HepG2 (cell line): Measurements from ENCODE around the gene IQCH. TPM values are rescaled to one million over a fixed set of nuclear protein-coding genes. Genes with fewer than 3 reads are reported as not detected.

ENCODE experiments used
- ATAC-seq: fragments of 200-7000 bp; cut with Tn5 transposase; 3 replicates; pipeline ENCODE4 v1.9.1; 2020; ENCODE audit warnings: mild to moderate bottlenecking, moderate library complexity
- BruUV-seq: library from RNA; stranded (reverse); fragments of 400-500 nt; replicated peaks from 2 replicates; lab custom pipeline; 2021; lab: Mats Ljungman, UMichigan
- CTCF ChIA-PET: fragments of 300-600 bp; formaldehyde crosslinking; extraction: SDS; loops from one replicate; lab custom pipeline; 2021; ENCODE audit warnings: low total read pairs, inconsistent platforms, low intra/inter-chr PET ratio; lab: Yijun Ruan, JAX
- POLR2A ChIA-PET: fragments of 350-600 bp; sonication (Branson Sonifier 250); formaldehyde crosslinking; loops from one replicate; lab custom pipeline; 2020; ENCODE audit warnings: antibody characterized with exemption, inconsistent platforms; lab: Yijun Ruan, JAX
- DNase-seq: peaks from one replicate; pipeline ENCODE4 v3.0.0-alpha.2; 2015; ENCODE audit warnings: low spot score
- FAIRE-seq: peaks from 3 replicates; lab custom pipeline; 2011; peaks lifted over from hg19 to GRCh38; lab: Jason Lieb, UNC
- H2AFZ ChIP-seq: one replicate; pipeline ENCODE4 v1.6.1; 2011; ENCODE audit warnings: low read length, inconsistent platforms
- H3K27ac ChIP-seq: fragments of 300-600 bp; 3 replicates; pipeline ENCODE4 v1.8.0; 2011; ENCODE audit warnings: mixed run types, mild to moderate bottlenecking, mixed read lengths, low read length, inconsistent platforms; ENCODE audit not compliant: insufficient read depth; ENCODE audit errors: extremely low read length
- H3K27me3 ChIP-seq, 2 experiments: fragments of 200-600 bp in 1 of 2; 2 replicates in 1 of 2; 3 replicates in 1 of 2; pipeline versions ENCODE4 v1.6.0 to v1.8.0; 2011; ENCODE audit warnings: low read length in 2 of 2, mild to moderate bottlenecking in 2 of 2, moderate library complexity in 2 of 2, inconsistent platforms in 1 of 2; ENCODE audit not compliant: insufficient read depth in 2 of 2, control insufficient read depth in 1 of 2
- H3K36me3 ChIP-seq, 2 experiments: fragments of 200-600 bp in 1 of 2; replicated peaks in 1 of 2; 2 replicates in 1 of 2; 3 replicates in 1 of 2; pipeline versions ENCODE4 v1.5.1 to v1.8.0; 2011; ENCODE audit warnings: low read length in 2 of 2, inconsistent platforms in 1 of 2; ENCODE audit not compliant: insufficient read depth in 2 of 2, control insufficient read depth in 1 of 2
- H3K4me1 ChIP-seq: 2 replicates; pipeline ENCODE4 v1.5.1; 2012; ENCODE audit warnings: low read length, inconsistent platforms; ENCODE audit not compliant: insufficient read depth
- H3K4me2 ChIP-seq: 2 replicates; pipeline ENCODE4 v1.6.0; 2011; ENCODE audit warnings: low read depth, low read length, inconsistent platforms
- H3K4me3 ChIP-seq, 3 experiments: fragments of 200-600 bp in 1 of 3; sonication (generic), shearing (Covaris generic) in 1 of 3; replicated peaks in 1 of 3; 2 replicates each; pipeline ENCODE4 v1.5.1; 2011 to 2016; ENCODE audit warnings: low read length in 3 of 3, inconsistent platforms in 2 of 3, low read depth in 2 of 3, mild to moderate bottlenecking in 2 of 3, control low read depth in 1 of 3, mixed read lengths in 1 of 3; ENCODE audit not compliant: insufficient read depth in 1 of 3
- H3K79me2 ChIP-seq: one replicate; pipeline ENCODE4 v1.6.1; 2011; ENCODE audit warnings: low read length, inconsistent platforms; ENCODE audit not compliant: insufficient read depth
- H3K9ac ChIP-seq: 2 replicates; pipeline ENCODE4 v1.6.0; 2011; ENCODE audit warnings: mild to moderate bottlenecking, low read depth, low read length, inconsistent platforms; ENCODE audit not compliant: insufficient read depth
- H3K9me3 ChIP-seq: 2 replicates; pipeline ENCODE4 v1.5.1; 2012; ENCODE audit warnings: mild to moderate bottlenecking, low read length
- H4K20me1 ChIP-seq: 2 replicates; pipeline ENCODE4 v1.6.0; 2011; ENCODE audit warnings: inconsistent platforms, mild to moderate bottlenecking, low read length, moderate library complexity; ENCODE audit not compliant: insufficient read depth
- MAZ ChIP-seq, 2 experiments: sonication (generic) in 1 of 2; formaldehyde crosslinking in 1 of 2; IDR thresholded peaks; 2 replicates each; pipeline versions ENCODE4 v1.5.0 to v1.6.1; 2012 to 2020; ENCODE audit warnings: low read depth in 2 of 2, mild to moderate bottlenecking in 2 of 2, borderline replicate concordance in 1 of 2, improper control_type of control experiment in 1 of 2, low read length in 1 of 2, missing genetic modification reagents in 1 of 2, moderate library complexity in 1 of 2
- NCOA1 ChIP-seq: sonication (generic); formaldehyde crosslinking; IDR thresholded peaks from 2 replicates; pipeline ENCODE4 v1.9.0; 2021; ENCODE audit warnings: missing genetic modification reagents
- YY1 ChIP-seq: IDR thresholded peaks from 2 replicates; pipeline ENCODE4 v1.6.1; 2011; ENCODE audit warnings: low read length, low read depth, moderate library complexity, mild to moderate bottlenecking; ENCODE audit not compliant: insufficient read depth, insufficient replicate concordance
- ZSCAN5A ChIP-seq: sonication (generic); formaldehyde crosslinking; IDR thresholded peaks from 2 replicates; pipeline ENCODE4 v1.8.0; 2022; ENCODE audit warnings: mild to moderate bottlenecking, missing genetic modification reagents, borderline replicate concordance
- WGBS: methylation state at CpG from one replicate; pipeline ENCODE4 v1.1.6; 2017; ENCODE audit warnings: low lambda C conversion rate; 5-methylcytosine and 5-hydroxymethylcytosine counted together
- in situ Hi-C: cut with HindIII; loops from 2 replicates; pipeline ENCODE4 v1.10.0; 2017; ENCODE audit warnings: low pct_unique_long_range_greater_than_20kb; ENCODE audit not compliant: extremely low pct_ligation_motif_present
- intact Hi-C: fragments of 100-400 bp; cut with micrococcal nuclease; formaldehyde crosslinking; loops from one replicate; pipeline ENCODE4 v1.10.0; 2022; ENCODE audit not compliant: unreplicated experiment
- polyA plus RNA-seq, 8 experiments: library from polyadenylated mRNA; depleted of rRNA in 3 of 8; stranded (reverse) in 7 of 8; unstranded in 1 of 8; fragments of >200 nt; fragmentation: Illumina TruSeq in 4 of 8; extraction: Trizol in 4 of 8; gene quantifications; 2 replicates each; pipeline versions ENCODE4 v1.2.1 to v1.2.3, GENCODE V29; 2011 to 2016; ENCODE audit warnings: low read depth in 4 of 8, missing spikeins in 1 of 8, mixed read lengths in 1 of 8; ENCODE audit not compliant: insufficient read depth in 1 of 8
- total RNA-seq, 5 experiments: library from RNA; depleted of rRNA; stranded (reverse); fragments of >200 nt; fragmentation: Illumina TruSeq; extraction: Trizol; gene quantifications; 2 replicates each; pipeline ENCODE4 v1.2.3, GENCODE V29; 2016; ENCODE audit warnings: low read depth in 1 of 5
- TF ChIP-seq, protein P1 (sequence below): sonication (generic); formaldehyde crosslinking; IDR thresholded peaks from 2 replicates; pipeline ENCODE4 v1.9.0; 2021; ENCODE audit warnings: mild to moderate bottlenecking, missing genetic modification reagents
- TF ChIP-seq, protein P2 (sequence below): sonication (generic); formaldehyde crosslinking; IDR thresholded peaks from 2 replicates; pipeline ENCODE4 v1.4.0; 2020; ENCODE audit warnings: missing genetic modification reagents

The IQCH gene
- total and polyA plus RNA-seq, 2 of the 13 experiments (the other 11 are each of a cell fraction or from before 2014, with no cell fraction given), result 0.16 to 0.55 TPM

DNA sequence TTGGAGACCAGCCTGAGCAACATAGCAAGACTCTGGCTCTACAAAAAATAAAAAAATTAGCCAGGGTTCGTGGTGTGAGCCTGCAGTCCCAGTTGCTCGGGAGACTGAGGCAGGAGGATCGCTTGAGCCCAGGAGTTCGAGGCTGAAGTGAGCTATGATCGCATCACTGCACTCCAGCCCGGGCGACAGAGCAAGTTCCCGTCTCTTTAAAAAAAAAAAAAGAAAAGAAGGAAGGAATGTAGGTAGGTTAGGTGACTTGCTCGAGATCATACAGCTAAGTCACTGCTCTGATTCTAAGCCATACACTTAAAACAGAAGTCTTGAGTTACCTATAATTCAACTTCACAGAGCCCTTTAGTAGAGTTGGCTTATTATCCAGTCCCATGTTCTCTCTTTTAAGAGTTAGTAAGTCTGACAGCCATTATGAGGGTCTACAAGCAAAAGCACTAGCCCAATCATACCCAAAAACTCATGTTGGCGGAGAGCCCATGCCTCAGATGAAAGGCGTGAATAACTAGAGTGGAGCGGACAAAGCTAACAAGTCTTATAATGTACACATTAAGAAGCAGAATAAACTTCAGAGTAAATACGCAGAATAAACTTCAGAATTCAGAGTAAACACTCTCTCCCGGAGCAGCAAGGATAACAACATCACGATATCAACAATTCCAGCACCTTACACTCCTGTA, 893 bp upstream of the IQCH start:
- intact Hi-C loops (loop anchor here (2.0 kb wide), 1 partner anchor 187 kb away; no protein-coding TSS in a partner anchor), in situ Hi-C loops (no loop called here)

More for the DNA sequence above, 893 bp upstream of the IQCH start:
- Histone ChIP-seq H3K27me3 (no peaks in the 10 kb centered on the region; a peak in 1 of 5 replicates), H3K9ac (peak overlapping the region; percentile 75), H3K9me3 (no peaks in the 10 kb centered on the region), H3K4me2 (peak overlapping the region; percentile 90), H2AFZ (peak overlapping the region; percentile 30), H3K36me3 (no peaks in the 10 kb centered on the region), H4K20me1 (no peaks in the 10 kb centered on the region), H3K79me2 (peaks cover 13% of the 10 kb centered on the region), H3K27ac (peak overlapping the region; percentile 65), H3K4me3 (peak overlapping the region; percentile 88 to 98 (median 92)), H3K4me1 (peaks cover 26% of the 10 kb centered on the region)
- FAIRE-seq (no peak), DNase-seq (no peak), ATAC-seq (peak; percentile 5; the same call in 2 of the 3 replicates)
- TSS peak; percentile 67 for BruUV-seq
- ChIA-PET CTCF (no interaction called here), POLR2A (interaction anchor here (1.0 to 1.4 kb wide), 3 partner anchors 14 to 587 kb away, joined by 3 to 4 read pairs (median 3); no protein-coding TSS in a partner anchor)
- 6% methylated on average over 15 of the region's 15 CpGs for WGBS
- no peak for TF ChIP-seq ZSCAN5A (CRISPR knock-in tag)
- no peak for TF ChIP-seq MAZ (IDR thresholded peaks at IDR 0.05; ENCODE audit: borderline replicate concordance, low read depth, low read length)
- TF ChIP-seq MAZ (CRISPR knock-in tag; IDR thresholded peaks at IDR 0.05; ENCODE audit: low read depth), result no peak
- 0 out of 2 replicates have a peak, but pooled peaks have one; percentile 14 for TF ChIP-seq NCOA1
- TF ChIP-seq, protein P1, sequence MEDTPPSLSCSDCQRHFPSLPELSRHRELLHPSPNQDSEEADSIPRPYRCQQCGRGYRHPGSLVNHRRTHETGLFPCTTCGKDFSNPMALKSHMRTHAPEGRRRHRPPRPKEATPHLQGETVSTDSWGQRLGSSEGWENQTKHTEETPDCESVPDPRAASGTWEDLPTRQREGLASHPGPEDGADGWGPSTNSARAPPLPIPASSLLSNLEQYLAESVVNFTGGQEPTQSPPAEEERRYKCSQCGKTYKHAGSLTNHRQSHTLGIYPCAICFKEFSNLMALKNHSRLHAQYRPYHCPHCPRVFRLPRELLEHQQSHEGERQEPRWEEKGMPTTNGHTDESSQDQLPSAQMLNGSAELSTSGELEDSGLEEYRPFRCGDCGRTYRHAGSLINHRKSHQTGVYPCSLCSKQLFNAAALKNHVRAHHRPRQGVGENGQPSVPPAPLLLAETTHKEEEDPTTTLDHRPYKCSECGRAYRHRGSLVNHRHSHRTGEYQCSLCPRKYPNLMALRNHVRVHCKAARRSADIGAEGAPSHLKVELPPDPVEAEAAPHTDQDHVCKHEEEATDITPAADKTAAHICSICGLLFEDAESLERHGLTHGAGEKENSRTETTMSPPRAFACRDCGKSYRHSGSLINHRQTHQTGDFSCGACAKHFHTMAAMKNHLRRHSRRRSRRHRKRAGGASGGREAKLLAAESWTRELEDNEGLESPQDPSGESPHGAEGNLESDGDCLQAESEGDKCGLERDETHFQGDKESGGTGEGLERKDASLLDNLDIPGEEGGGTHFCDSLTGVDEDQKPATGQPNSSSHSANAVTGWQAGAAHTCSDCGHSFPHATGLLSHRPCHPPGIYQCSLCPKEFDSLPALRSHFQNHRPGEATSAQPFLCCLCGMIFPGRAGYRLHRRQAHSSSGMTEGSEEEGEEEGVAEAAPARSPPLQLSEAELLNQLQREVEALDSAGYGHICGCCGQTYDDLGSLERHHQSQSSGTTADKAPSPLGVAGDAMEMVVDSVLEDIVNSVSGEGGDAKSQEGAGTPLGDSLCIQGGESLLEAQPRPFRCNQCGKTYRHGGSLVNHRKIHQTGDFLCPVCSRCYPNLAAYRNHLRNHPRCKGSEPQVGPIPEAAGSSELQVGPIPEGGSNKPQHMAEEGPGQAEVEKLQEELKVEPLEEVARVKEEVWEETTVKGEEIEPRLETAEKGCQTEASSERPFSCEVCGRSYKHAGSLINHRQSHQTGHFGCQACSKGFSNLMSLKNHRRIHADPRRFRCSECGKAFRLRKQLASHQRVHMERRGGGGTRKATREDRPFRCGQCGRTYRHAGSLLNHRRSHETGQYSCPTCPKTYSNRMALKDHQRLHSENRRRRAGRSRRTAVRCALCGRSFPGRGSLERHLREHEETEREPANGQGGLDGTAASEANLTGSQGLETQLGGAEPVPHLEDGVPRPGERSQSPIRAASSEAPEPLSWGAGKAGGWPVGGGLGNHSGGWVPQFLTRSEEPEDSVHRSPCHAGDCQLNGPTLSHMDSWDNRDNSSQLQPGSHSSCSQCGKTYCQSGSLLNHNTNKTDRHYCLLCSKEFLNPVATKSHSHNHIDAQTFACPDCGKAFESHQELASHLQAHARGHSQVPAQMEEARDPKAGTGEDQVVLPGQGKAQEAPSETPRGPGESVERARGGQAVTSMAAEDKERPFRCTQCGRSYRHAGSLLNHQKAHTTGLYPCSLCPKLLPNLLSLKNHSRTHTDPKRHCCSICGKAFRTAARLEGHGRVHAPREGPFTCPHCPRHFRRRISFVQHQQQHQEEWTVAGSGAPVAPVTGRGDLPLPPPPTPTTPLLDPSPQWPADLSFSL (CRISPR knock-in tag), result no peak
- TF ChIP-seq, protein P2, sequence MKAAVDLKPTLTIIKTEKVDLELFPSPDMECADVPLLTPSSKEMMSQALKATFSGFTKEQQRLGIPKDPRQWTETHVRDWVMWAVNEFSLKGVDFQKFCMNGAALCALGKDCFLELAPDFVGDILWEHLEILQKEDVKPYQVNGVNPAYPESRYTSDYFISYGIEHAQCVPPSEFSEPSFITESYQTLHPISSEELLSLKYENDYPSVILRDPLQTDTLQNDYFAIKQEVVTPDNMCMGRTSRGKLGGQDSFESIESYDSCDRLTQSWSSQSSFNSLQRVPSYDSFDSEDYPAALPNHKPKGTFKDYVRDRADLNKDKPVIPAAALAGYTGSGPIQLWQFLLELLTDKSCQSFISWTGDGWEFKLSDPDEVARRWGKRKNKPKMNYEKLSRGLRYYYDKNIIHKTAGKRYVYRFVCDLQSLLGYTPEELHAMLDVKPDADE (CRISPR knock-in tag), result 0 out of 2 replicates have a peak, but pooled peaks have one; percentile 2
- no peak for TF ChIP-seq YY1
